HG03159 (cell line): ENCODE results near the gene MEAF6.

Experiments used
- ATAC-seq: cut with Tn5 transposase; IDR thresholded peaks from one replicate; pipeline ENCODE4 v1.9.1; 2021; ENCODE audit warnings: mild to moderate bottlenecking, moderate library complexity; ENCODE audit not compliant: unreplicated experiment

Gene MEAF6

DNA sequence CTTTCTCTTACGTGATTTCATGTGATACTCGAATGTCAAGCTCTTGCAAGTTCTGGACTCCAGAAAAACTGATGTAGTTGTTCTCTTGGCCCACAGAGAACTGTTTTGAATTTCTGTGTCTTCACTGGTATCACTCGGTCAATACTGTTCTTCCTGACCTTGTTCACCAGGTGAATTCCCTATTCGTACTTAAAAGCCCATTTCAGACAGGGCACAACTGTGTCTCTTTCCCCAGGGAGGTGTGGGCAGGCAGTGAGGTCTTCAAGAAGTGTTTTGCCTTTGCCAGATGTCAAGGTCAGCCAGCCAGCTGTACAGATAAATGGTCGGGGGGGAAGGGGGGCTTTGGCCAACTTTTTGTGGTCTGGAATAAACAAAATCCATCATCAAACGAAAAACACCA, 67.7 kb downstream of the MEAF6 start:
- no peak for ATAC-seq

DNA sequence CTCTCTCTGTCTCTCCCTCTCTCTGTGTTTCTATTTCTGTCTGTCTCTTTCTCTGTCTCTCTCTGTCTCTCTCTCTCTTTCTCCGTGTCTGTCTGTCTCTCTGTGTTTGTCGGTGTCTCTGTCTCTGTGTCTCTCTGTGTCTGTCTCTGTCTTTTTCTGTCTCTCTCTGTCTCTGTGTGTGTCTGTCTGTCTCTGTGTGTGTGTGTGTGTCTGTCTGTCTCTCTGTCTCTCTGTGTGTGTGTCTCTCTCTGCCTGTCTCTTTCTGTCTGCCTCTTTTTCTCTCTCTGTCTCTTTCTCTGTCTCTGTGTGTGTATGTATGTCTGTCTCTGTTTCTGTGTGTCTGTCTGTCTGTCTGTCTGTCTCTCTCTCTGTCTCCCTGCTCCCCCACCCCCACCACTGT, 71.9 kb downstream of the MEAF6 start:
- no peak for ATAC-seq
